ENCODE results near the gene TGM3. TPM values are rescaled to one million over a fixed set of nuclear protein-coding genes. Genes with fewer than 3 reads are reported as not detected.

TGM3 gene
- total RNA-seq, 2 donors from 2014 or later: 0.27 TPM; not detected in 1

DNA sequence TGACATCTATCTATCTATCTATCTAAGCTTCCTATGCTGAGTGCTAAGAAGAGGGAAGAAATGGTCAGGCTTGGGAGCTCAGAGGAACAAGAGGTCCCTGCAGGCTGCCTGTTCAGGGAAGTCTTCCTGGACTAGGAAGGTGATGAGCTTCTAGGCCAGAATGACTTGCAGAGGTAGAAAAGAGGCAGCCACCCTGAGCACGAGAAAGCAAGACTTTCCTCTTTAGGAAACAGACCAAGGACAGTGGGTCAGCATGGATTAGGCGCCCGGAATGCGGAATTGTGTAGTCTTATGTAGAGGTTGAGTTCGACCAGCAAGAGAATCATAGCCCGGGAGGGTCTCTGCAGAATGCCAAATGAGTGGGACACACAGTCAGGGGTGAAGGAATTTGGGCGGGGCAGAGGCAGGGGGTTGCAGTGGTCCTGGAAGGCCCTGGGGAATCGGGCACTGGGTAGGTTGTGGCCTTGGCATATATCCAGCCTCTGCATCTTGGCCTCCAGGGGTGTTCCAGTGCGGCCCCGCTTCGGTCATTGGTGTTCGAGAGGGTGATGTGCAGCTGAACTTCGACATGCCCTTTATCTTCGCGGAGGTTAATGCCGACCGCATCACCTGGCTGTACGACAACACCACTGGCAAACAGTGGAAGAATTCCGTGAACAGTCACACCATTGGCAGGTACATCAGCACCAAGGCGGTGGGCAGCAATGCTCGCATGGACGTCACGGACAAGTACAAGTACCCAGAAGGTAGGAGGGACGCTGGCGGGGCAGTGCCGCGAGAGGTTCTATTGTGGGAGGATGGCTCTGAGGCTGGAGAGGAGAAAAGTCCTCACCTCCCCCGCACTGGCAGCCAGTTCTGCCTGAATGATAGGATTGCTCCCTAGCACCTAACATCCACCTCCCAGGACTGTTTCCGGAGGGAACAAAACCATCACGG lies 32.1 kb downstream of the TGM3 start:
- ATAC-seq (ENCODE audit: insufficient number of reproducible peaks, low FRiP score, low read depth) (no peak), DNase-seq (ENCODE audit: low spot score) (no peak)
- TF ChIP-seq CTCF (IDR thresholded peaks at IDR 0.05): no peak
- Histone ChIP-seq H3K36me3 (no peaks in the 10 kb centered on the region), H3K9me3 (no peaks in the 10 kb centered on the region), H3K27me3 (replicated peaks; ENCODE audit: insufficient read depth) (no peaks in the 10 kb centered on the region), H3K4me3 (no peak overlapping the region), H3K4me1 (ENCODE audit: control insufficient read depth in 1 of 2, low read depth in 2 of 2) (no peaks in the 10 kb centered on the region), H3K27ac (no peak overlapping the region)

DNA sequence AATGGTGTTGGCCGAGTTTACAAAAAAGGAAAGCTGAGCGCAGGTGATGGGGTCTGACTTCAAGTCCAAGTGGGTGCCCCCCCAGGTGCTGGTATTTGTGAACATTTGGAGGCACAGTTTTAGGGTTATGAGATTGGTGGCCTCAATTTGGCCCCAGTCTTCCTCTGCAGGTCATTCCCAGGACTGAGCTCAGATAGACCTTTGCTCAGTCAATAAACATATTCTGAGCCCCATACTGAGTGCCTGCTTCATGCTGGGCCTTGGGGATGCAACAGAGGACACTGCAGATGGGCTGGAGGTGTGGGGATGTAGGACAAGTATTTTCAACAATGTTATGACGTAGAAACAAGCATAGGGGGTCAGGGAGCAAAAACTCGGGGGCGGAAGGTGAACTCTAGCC lies 33.5 kb downstream of the TGM3 start:
- no peak for TF ChIP-seq CTCF (IDR thresholded peaks at IDR 0.05)
- Histone ChIP-seq H3K4me1 (ENCODE audit: control insufficient read depth in 1 of 2, low read depth in 2 of 2) (no peaks in the 10 kb centered on the region), H3K27ac (no peak overlapping the region), H3K9me3 (no peaks in the 10 kb centered on the region), H3K27me3 (replicated peaks; ENCODE audit: insufficient read depth) (no peaks in the 10 kb centered on the region), H3K36me3 (no peaks in the 10 kb centered on the region), H3K4me3 (no peak overlapping the region)
- DNase-seq (ENCODE audit: low spot score): no peak
- no peak for ATAC-seq (ENCODE audit: insufficient number of reproducible peaks, low FRiP score, low read depth)

- ATAC-seq (ENCODE audit: insufficient number of reproducible peaks, low FRiP score, low read depth) (no peak), DNase-seq (ENCODE audit: low spot score) (no peak)
- Histone ChIP-seq H3K4me3 (no peak overlapping the region), H3K27me3 (replicated peaks; ENCODE audit: insufficient read depth) (no peaks in the 10 kb centered on the region), H3K36me3 (no peaks in the 10 kb centered on the region), H3K9me3 (no peaks in the 10 kb centered on the region), H3K4me1 (ENCODE audit: control insufficient read depth in 1 of 2, low read depth in 2 of 2) (no peaks in the 10 kb centered on the region), H3K27ac (no peak overlapping the region)
- TF ChIP-seq CTCF (IDR thresholded peaks at IDR 0.05): no peak
Measured at GRCh38 chr20:2330090-2330695, 34.4 kb downstream of the TGM3 start.

DNA sequence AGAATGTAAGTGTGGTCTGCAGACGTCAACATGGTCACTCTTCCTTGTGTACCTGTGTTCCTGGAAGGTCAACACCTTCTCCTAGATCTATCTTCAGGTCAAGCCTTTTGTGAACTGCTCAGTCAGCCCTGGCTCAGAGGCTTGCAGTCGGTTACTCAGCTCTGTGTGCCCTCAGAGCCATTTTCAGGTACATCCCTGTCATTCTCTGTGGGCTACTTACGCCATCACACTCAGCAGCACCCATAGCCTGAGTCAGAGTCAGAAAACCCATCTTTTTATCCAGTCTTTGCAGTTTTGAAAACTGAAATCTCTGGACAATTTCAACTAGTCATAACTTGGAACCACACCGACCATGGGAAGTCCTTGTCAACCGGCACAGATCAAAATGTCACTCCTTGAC lies 35.3 kb downstream of the TGM3 start:
- no peaks in the 10 kb centered on the region for H3K36me3 ChIP-seq
- no peak overlapping the region for H3K27ac ChIP-seq
- no peak overlapping the region for H3K4me3 ChIP-seq
- DNase-seq (ENCODE audit: low spot score) (no peak), ATAC-seq (ENCODE audit: insufficient number of reproducible peaks, low FRiP score, low read depth) (no peak)
- H3K27me3 ChIP-seq (replicated peaks; ENCODE audit: insufficient read depth): no peaks in the 10 kb centered on the region
- TF ChIP-seq CTCF (IDR thresholded peaks at IDR 0.05): no peak
- no peaks in the 10 kb centered on the region for H3K9me3 ChIP-seq
- H3K4me1 ChIP-seq (ENCODE audit: control insufficient read depth in 1 of 2, low read depth in 2 of 2): no peaks in the 10 kb centered on the region

- no peaks in the 10 kb centered on the region for H3K4me1 ChIP-seq (ENCODE audit: control insufficient read depth in 1 of 2, low read depth in 2 of 2)
Measured at GRCh38 chr20:2331901-2332565, 36.2 kb downstream of the TGM3 start.

More at GRCh38 chr20:2331901-2332565, 36.2 kb downstream of the TGM3 start:
- Histone ChIP-seq H3K36me3 (no peaks in the 10 kb centered on the region), H3K27me3 (replicated peaks; ENCODE audit: insufficient read depth) (no peaks in the 10 kb centered on the region), H3K27ac (no peak overlapping the region), H3K9me3 (no peaks in the 10 kb centered on the region), H3K4me3 (no peak overlapping the region)
- no peak for ATAC-seq (ENCODE audit: insufficient number of reproducible peaks, low FRiP score, low read depth)
- no peak for TF ChIP-seq CTCF (IDR thresholded peaks at IDR 0.05)
- no peak for DNase-seq (ENCODE audit: low spot score)
